Activated gamma-delta T cell treated with Interleukin-2 at 50 U/mL for 16 hours (primary cell): ENCODE measurements around the gene RGMB.
A peak's percentile ranks its signal among the peaks of the same experiment; 100 is the strongest.

Experiments used
- DNase-seq: peaks from one replicate; pipeline ENCODE4 v3.0.0-alpha.2; 2020

RGMB gene

GRCh38 chr5:98786191-98786853 lies 12.9 kb downstream of the RGMB start:
- DNase-seq, result no peak

- DNase-seq, result no peak
These were observed 13.8 kb downstream of the RGMB start for GRCh38 chr5:98787131-98787719.

GRCh38 chr5:98789029-98789428 lies 15.6 kb downstream of the RGMB start:
- DNase-seq, result no peak

- no peak for DNase-seq
These were observed 17.6 kb downstream of the RGMB start for GRCh38 chr5:98791001-98791519.

- no peak for DNase-seq
These were observed 18.6 kb downstream of the RGMB start for GRCh38 chr5:98791898-98792580.

- no peak for DNase-seq
These were observed 19.8 kb downstream of the RGMB start for GRCh38 chr5:98793223-98793622.

GRCh38 chr5:98794001-98794400 lies 20.5 kb downstream of the RGMB start:
- DNase-seq, result no peak

GRCh38 chr5:98794414-98795080 lies 21.1 kb downstream of the RGMB start:
- no peak for DNase-seq

GRCh38 chr5:98795243-98795642 lies 21.8 kb downstream of the RGMB start:
- DNase-seq, result no peak

GRCh38 chr5:98796197-98796972 lies 22.9 kb downstream of the RGMB start:
- peak; percentile 29 for DNase-seq

GRCh38 chr5:98798371-98798770 lies 24.9 kb downstream of the RGMB start:
- DNase-seq, result no peak

- no peak for DNase-seq
These were observed 25.4 kb downstream of the RGMB start for GRCh38 chr5:98798847-98799246.

- DNase-seq, result no peak
These were observed 30.6 kb downstream of the RGMB start for GRCh38 chr5:98804066-98804465.

- no peak for DNase-seq
These were observed 31.6 kb downstream of the RGMB start for GRCh38 chr5:98805070-98805469.

GRCh38 chr5:98807806-98808205 lies 34.3 kb downstream of the RGMB start:
- no peak for DNase-seq

- no peak for DNase-seq
These were observed 36.7 kb downstream of the RGMB start for GRCh38 chr5:98810206-98810605.

GRCh38 chr5:98813755-98814154 lies 40.3 kb downstream of the RGMB start:
- DNase-seq, result no peak

GRCh38 chr5:98816582-98817222 lies 43.2 kb downstream of the RGMB start:
- no peak for DNase-seq

- no peak for DNase-seq
These were observed 52.3 kb downstream of the RGMB start for GRCh38 chr5:98825582-98826375.

- no peak for DNase-seq
These were observed 53.7 kb downstream of the RGMB start for GRCh38 chr5:98827161-98827560.

- no peak for DNase-seq
These were observed 54.3 kb downstream of the RGMB start for GRCh38 chr5:98827588-98828284.
